Stimulated activated CD4-positive, alpha-beta T cell treated with anti-CD3 and anti-CD28 coated beads, TNF-alpha, amount 100 ng/mL, for 24 hours (primary cell): ENCODE results near the gene NCCRP1.

Experiments used
- DNase-seq, 3 experiments: peaks; one replicate each; pipeline ENCODE4 v3.0.0-alpha.2; 2020; ENCODE audit warnings: low read depth in 3 of 3

Gene NCCRP1

DNA sequence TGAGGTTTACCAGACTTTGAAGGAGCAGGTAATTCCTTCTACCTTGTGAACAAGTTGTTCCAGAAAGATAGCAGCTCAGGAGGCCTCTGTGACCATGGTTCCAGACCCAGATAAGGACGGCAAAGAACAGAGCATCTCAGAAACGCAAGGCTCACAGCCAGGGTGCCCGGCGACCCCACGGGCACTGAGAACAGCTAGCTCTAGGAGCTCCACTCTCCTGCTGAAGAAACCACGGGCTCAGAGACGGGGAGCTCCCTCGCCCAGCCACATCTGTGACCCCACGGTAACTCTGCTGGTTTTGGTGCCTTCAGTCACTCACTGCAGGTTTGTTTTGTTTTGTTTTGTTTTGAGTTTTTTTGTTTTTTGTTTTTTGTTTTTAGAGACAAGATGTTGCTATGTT, 16.0 kb upstream of the NCCRP1 start:
- DNase-seq, result no peak

DNA sequence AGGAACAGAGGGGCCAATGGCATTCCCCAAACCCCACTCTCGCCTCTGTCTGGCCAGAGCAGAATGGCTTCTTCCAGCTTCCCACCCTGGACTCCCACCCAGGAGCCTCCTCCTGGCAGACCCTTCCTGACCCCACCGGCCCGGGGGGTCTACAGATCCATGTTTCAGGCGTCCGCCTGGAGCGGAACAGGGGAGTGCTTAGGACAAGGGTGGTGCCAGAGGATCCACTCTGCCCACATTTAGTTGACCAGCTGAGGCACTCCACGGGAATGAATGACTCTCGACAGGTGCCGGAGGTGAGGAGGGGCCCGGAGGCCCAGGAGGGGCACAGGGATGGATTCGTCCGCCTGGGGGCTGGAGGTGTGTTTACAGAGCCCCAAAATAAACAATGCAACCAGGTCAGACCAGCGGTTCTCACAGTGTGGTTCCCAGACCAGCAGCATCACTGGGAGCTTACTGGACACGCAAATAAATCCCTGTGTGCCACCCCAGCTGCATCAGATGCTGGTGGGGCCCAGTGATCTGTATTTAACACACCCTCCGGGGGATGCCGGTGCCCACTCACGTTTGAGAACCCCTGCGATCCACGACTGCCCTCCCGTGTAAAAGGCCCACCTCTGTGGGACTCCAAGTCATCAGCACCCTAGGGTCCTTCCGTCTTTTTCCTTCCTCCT, 15.1 kb upstream of the NCCRP1 start:
- no peak for DNase-seq

DNA sequence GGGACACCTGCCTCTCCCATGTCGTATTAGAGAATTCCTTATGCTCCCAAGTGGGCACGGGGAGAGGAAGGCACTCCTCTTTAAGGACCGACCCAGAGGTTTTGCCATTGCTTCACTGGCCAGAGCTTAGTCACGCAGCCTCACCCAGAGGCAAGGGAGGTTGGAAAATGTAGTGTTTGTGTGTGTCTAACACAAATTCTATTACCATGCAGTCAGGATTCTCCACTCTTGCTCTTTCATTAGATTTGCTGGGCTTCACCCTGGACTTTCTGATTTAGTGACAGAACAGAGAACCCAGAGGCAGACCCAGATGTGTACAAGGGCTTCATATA, 14.6 kb upstream of the NCCRP1 start:
- no peak for DNase-seq

DNA sequence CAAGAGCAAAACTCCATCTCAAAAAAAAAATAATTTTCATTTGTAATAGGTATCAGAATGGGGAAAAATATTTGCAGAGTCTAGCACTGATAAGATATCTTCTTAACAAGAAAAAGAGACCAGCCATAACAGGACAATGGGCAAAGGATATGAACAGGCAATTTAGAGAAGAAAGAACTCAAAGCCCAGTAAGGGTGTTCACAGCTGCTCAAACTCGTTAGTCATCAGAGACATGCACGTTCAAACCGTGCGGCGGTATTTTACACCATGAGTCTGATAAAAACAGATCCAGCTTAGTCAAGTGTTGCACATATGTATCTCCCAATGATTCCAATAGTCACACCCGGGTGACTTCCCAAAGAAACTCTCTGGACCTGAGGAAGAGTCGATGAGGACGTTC, 13.7 kb upstream of the NCCRP1 start:
- no peak for DNase-seq

DNA sequence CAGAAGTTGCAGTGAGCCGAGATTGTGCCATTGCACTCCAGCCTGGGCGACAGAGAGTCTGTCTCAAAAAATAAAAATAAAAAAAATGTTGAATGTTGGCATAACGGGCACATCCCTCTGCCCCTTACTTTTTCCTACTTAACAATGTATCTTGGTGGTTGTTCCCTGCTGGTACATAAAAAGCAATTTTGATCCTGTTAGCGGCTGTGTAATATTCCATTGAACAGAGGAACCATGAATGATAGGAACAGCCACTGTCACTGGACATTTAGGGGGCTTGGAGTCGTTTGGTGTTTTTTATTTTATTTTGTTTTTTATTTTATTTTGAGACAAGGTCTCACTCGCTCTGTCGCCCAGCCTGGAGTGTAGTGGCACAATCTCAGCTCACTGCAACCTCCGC, 10.4 kb upstream of the NCCRP1 start:
- DNase-seq, result no peak

DNA sequence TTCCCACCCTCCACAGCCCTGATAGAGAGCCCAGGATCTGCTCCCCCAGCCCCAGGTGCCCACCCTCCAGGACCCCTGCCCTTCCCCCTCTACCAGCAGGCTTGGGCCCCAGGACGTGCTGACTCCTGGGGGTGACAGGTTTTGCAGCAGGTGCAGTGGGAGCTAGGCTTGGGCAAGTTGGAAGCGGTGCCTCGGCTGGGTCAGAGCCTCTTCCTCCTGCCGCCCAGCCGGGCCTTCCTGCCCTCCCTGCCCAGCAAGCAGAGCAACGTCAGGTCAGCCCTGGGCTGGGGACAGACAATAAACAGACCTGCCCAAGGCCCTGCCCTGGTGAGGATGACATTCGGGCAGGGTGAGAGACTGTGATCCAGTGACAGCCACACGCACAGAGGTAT, 9.2 kb upstream of the NCCRP1 start:
- no peak for DNase-seq

DNA sequence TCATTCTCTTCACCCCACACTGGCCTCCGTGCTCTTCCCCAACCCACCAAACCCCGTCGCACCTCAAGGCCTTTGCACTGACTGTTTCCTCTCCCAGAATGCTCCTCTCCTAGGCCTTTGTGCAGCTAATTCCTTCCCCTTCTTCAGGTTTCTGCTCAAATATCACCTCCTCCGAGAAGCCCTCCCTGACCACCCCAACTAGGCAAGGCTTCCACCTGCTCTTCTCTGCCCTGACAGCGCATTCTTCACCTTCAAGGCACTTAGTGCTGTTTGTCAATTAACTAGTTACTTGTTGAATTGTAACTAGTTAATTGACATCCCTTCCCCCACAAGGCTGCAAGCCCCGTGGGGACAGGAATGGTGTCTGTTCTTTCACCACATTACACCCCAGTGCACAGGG, 7.8 kb upstream of the NCCRP1 start:
- no peak for DNase-seq

DNA sequence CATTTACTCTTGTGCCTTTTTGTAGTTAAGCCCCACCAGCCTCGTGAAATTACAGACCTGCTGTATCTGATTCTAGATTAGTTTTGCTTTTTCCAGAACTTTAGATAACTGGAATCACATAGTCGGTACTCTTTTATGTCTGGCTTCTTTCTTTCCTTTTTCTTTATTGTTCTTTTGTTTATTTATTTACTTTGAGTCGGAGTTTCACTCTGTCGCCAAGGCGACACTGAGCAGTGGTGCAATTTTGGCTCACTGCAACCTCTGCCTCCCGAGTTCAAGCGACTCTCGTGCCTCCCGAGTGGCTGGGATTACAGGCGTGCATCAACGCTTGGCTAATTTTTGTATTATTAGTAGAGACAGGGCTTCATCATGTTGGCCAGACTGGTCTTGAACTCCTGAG, 6.0 kb upstream of the NCCRP1 start:
- no peak for DNase-seq

DNA sequence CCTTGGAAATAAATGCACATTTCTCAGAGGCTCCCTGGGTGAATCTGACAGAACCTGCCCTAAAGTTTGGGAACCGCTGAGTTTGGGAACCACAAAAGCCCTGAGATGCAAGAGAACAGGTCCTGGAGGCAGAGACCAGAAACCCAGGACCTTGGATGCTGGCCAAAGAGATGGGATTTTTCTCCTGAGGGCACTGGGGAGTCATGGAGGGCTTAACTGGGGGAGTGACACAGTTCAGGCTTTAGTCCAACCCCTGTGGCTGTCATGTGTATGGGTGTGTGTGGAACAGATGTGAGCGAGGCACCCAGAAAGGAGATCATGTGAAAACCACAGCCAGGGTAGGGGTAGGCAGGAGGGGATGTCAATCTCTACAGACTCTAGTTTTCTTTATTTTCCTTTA, 3.9 kb upstream of the NCCRP1 start:
- DNase-seq, result no peak

DNA sequence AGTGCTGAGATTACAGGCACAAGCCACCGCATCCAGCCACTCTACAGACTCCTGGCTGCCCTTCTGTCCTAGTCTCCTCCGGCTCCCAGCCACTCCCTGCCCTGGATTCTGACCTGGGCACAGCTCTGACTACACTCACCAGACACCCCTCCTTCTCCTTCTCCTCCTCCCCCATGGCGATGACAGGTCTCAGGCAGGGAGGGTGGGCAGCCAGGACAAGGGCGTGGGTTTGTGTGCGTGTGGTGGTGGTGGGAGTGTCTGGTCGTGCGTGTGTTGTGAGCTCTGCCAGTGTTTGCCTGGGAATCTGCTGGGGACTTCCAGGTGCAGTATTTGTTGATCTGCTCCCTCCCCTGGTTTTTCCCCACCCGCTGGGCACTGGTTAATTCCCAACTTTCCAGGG, 3.0 kb upstream of the NCCRP1 start:
- DNase-seq, result no peak

DNA sequence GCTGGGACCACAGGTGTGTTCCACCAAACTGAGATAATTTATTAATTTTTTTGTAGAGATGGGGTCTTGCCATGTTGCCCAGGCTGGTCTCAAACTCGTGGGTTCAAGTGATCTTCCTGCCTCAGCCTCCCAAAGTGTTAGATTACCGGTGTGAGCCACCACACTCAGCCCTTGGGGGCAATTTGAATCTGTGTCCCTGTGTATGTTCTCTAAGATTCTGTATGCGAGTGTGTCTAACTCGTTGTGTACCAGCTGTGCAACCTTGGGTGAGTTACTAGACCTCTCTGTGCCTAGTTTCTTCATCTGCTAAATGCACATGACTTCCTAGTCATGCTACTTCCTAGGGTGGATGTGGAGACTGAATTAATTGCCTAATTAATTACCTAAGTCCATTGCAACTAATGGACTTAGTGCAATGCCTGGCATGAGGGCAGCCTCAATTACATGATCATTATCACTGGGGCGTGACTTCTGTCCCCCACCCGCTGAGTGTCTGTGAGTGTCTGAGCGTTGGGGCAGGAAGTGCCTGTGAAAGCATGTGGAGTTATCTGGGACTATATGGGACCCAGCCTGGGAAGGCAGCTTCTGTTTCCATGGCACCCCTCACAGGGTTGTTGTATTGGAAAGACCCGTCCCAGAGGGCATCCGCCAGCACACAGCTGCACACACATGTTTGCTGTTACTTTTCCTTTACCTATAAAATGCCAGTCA, 1.8 kb upstream of the NCCRP1 start:
- no peak for DNase-seq

DNA sequence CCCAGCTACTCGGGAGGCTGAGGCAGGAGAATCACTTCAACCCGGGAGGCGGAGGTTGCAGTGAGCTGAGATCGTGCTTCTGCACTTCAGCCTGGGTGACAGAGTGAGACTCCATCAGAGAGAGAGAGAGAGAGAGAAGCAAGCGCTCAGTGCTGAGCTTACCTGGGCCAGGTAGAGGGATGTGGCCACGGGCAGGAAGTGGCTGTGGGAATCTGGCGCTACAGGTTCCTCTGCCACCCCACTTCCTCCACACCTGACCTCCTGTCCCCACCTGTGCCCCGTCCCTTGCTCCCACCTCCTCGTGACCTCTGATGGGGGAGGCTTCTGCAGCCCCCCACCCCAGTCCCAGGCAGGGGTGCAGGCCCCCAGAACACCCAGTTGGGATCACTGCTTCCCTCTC, 1.0 kb upstream of the NCCRP1 start:
- no peak for DNase-seq

DNA sequence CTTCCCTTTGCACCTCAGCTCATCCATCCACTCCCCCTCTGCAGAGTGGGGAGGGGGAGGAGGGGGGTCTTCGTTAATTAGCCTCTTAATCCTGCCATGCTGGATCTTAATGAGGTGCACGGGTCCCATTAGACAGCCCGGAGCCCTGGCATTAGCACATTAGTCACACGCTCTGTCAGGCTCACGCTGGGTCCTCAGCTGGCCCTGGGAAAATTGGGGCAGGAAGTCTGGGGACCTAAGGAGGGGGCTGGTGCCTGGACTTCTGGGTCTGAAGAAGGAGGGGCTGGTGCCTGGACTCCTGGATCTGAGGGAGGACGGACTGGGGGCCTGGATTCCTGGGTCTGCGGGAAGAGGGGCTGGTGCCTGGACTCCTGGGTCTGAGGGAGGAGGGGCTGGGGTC, 444 bp upstream of the NCCRP1 start:
- no peak for DNase-seq

DNA sequence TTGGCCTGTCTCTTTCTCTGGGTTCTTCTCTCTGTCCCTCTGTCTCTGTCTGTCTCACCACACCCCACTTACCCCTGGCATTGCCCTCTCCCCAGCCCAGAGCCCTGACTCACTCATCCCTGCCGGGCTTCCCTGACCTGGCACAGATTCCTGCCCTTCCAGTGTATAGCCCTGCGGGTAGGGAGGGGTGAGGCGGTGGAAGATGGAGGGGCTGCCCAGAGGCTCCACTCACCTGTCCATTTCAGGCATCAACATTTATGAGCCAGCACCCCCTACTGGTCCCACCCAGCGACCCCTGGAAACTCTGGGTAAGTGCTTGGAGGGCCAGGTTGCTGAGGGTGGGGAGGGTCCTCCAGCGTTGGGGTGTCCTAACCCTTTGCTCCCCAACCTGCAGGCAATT, 1.0 kb downstream of the NCCRP1 start:
- DNase-seq, result no peak

DNA sequence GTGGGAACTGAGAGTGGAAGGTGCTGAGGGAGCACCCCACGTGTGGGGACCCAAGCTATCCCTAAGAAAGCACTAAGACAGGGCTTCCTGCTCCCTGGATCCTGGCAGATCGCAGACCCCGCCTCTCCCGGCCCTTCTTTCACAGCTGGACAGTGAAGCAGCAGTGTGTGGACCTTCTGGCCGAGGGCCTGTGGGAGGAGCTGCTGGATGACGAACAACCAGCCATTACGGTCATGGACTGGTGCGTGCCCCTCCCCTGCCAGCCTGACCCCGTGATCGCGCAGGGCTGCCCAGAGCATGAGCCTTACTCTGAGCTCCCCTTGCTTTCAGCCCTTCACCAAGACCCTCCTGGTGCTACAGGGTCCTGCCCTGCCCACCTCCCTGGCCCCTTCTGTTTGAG, 2.3 kb downstream of the NCCRP1 start:
- no peak for DNase-seq

DNA sequence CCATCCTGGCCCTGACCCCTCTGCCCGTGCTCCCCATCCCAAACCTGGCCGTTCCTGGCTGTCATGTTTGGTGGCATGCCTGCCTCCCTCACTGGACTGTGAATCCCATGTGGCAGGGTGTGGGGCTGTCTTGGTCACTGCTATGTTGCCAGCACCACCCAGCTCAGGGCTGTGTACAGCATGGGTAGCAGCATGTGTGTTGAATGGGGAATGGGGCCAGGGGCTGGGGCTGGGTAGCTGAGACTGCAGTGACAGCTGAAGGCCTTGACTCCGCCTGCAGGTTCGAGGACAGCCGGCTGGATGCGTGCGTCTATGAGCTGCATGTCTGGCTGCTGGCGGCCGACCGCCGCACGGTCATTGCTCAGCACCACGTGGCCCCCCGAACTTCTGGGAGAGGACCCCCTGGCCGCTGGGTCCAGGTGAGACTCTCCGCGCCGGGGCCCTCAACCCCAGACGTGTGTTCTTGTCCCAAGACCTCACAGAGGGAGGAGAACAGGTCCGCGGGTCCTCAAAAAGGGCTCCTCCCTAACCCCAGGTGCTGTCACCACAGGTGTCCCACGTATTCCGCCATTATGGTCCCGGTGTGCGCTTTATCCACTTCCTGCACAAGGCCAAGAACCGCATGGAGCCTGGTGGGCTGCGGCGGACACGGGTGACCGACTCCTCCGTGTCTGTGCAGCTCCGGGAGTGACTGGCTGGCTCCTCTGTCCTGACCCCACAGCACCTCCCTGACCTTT, 3.5 kb downstream of the NCCRP1 start:
- no peak for DNase-seq

DNA sequence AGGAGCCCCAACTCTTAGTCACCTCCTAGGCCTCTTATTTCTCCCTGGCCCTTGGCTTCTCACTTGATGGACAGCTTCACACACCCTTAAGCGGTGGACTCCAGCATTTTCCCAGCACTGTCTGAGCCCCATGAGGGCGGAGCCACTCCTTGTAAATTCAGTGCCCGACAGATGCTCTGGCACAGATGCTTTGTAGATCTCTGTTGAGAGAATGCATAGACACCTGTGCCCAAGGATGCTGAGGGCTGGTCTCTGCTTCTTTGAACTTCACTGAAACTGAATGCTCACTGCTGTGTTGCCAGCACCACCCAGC, 4.0 kb downstream of the NCCRP1 start:
- no peak for DNase-seq

DNA sequence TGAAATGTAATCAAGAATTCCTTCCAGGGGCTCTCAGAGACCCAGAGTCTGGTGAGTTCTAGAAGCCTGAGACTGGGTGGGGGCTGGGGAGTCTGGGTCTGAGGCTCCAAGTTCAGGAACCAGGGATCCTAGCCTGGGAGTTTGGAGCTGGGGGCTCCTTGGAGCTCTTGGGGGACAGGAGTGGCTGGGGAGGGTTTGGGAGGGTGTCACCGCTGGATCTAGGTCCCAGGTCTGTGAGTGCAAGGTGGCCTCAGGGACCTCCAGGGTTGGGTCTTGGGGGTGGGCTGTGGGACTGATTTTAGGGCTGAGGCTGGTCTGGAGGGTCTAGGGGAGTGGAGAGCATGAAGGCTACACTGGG, 6.2 kb downstream of the NCCRP1 start:
- DNase-seq, result no peak

DNA sequence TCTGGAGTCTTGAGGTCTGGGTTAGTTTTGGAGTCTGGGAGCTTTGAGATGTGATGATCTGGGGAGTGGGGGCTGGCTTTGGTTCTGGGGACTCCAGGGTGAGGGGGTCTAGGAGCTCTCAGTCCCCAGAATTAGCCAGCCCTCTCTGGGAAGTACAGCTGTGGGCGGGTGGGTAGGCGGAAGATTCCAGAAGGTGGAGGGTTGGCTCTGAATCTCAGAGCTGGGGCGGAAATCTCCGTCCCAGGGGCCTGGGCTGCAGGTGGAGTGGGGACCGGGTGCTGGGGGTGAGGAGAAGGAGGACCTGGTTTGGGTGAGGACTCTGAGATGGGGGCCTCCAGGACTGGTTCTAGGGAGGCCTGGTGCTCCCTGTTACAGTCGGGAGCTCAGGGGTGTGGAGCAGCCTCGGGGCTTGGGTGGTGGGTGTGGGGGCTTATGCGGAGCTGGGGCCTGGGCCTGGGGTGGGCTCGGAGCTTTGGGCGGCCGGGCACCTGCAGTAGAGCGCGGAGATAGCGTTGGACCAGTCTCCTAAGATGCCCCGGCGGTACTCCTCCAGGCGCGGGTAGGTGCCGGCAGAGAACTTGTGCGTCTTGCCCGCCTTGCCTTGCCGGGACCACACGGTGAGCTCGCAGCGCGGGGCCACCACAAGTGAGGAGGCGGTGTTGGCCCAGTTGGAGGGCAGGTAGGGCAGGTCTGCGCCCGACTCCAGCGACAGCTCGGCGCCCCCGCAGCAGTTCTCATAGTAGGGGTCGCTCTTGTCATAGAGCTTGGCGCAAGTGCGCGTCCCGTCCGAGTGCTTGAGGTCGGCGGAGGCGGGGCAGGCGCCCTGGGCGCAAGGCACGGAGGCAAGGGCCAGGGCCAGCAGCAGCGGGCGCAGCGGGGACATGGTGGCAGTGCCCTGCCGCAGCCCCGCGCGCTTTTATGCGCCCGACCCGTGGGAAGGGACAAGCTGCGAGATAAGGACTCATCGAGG, 6.9 kb downstream of the NCCRP1 start, which contains the start of gene SYCN:
TSS of gene SYCN (minus strand) at position 892 of the 970 bp plus-strand sequence. CDS start at position 883, 9 bp downstream.
- DNase-seq, result no peak

DNA sequence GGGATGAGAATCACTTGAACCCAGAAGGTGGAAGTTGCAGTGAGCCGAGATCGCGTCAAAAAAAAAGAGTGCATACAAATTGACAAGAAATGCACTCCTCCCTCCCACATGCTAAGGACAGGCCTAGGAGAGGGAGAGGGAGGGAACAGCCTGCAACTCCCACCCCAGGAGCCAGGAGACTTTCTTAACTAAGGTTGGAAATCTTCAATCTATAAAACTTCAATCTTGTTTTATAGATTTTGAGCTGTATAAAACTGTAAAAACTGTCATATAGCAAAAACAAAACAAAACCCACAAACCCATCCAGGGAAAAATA, 8.6 kb downstream of the NCCRP1 start:
- no peak for DNase-seq

DNA sequence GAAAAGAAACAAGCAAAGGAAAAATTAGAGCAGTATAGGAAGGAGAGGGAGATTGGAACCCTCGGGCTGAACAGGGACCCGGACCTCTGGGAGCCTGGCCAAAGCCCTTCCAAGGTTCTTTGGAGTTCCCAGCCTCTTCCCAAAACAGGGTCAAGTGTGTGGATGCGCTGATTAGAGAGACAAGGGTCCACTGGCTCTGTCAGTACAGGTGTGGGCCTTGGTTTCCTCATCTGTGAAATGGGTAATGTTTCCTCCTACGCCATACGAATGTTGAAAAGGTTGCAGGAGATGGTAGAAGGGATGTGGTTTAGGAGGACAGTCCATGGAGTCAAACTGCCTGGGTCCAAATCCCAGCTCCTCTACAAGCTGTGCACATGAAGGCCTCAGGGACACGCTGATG, 9.4 kb downstream of the NCCRP1 start:
- no peak for DNase-seq

DNA sequence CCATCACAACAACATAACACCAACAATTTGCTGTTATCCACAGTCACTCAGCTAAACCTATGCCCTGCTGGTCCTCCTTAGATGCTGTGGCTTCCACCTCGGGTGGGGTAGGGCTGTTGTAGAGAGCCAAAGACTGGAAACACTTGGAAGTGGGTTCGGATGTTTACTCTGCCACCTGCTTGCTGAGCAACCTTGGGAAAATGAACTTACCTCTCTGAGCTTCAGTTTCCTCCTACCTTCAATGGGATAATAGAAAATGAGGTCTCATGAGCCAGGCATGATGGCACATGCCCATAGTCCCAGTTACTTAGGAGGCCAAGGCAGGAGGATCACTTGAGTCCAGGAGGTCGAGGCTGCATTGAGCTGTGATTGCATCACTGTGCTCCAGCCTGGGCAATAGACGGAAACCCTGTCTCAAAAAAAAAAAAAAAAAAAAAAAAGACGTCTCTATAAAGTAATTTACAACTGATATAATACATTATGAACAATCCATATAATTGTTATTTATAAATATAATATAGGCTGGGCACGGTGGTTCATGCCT, 10.6 kb downstream of the NCCRP1 start:
- no peak for DNase-seq
